MM.1S (cell line): ENCODE data around the gene FAM174C.

Source experiments
- DNase-seq: peaks from one replicate; pipeline ENCODE4 v3.0.0-alpha.2; 2015
- H2AFZ ChIP-seq: fragments of 300-600 bp; sonication (generic); 2 replicates; pipeline ENCODE4 v1.6.0; 2016; ENCODE audit warnings: antibody characterized with exemption, low read length
- H3F3A ChIP-seq: fragments of 300-600 bp; sonication (generic); 2 replicates; pipeline ENCODE4 v1.6.1; 2016; ENCODE audit warnings: mild to moderate bottlenecking, antibody characterized with exemption, low read length, moderate library complexity, mixed read lengths; ENCODE audit not compliant: insufficient read depth
- H3K27ac ChIP-seq: fragments of 300-600 bp; sonication (generic); 2 replicates; pipeline ENCODE4 v1.5.1; 2016; ENCODE audit warnings: mild to moderate bottlenecking, low read length
- H3K27me3 ChIP-seq: fragments of 300-600 bp; sonication (generic); replicated peaks from 2 replicates; pipeline ENCODE4 v1.6.0; 2016; ENCODE audit warnings: low read length; ENCODE audit not compliant: insufficient read depth
- H3K36me3 ChIP-seq: fragments of 300-600 bp; sonication (generic); replicated peaks from 2 replicates; pipeline ENCODE4 v1.6.1; 2016; ENCODE audit warnings: mild to moderate bottlenecking, low read length, mixed read lengths; ENCODE audit not compliant: insufficient read depth
- H3K4me1 ChIP-seq: fragments of 300-600 bp; sonication (generic); 2 replicates; pipeline ENCODE4 v1.6.1; 2016; ENCODE audit warnings: low read length, mixed read lengths
- H3K4me2 ChIP-seq: fragments of 300-600 bp; sonication (generic); 2 replicates; pipeline ENCODE4 v1.6.0; 2016; ENCODE audit warnings: low read depth, low read length
- H3K4me3 ChIP-seq: fragments of 300-600 bp; sonication (generic); 2 replicates; pipeline ENCODE4 v1.5.1; 2016; ENCODE audit warnings: low read length, mixed read lengths
- H3K79me2 ChIP-seq: fragments of 300-600 bp; sonication (generic); 2 replicates; pipeline ENCODE4 v1.6.1; 2016; ENCODE audit warnings: mixed run types, low read length, mixed read lengths
- H3K9ac ChIP-seq: fragments of 300-600 bp; sonication (generic); 2 replicates; pipeline ENCODE4 v1.6.1; 2016; ENCODE audit warnings: low read length, mixed read lengths
- H3K9me2 ChIP-seq: fragments of 300-600 bp; sonication (generic); replicated peaks from 2 replicates; pipeline ENCODE4 v1.6.1; 2016; ENCODE audit warnings: mild to moderate bottlenecking, low read length, mixed read lengths; ENCODE audit not compliant: insufficient read depth
- H3K9me3 ChIP-seq: fragments of 300-600 bp; sonication (generic); replicated peaks from 2 replicates; pipeline ENCODE4 v1.6.1; 2016; ENCODE audit warnings: mild to moderate bottlenecking, low read length, mixed read lengths; ENCODE audit not compliant: insufficient read depth
- H4K20me1 ChIP-seq: fragments of 300-600 bp; sonication (generic); 2 replicates; pipeline ENCODE4 v1.6.1; 2016; ENCODE audit warnings: mild to moderate bottlenecking, low read length, moderate library complexity, mixed read lengths; ENCODE audit not compliant: insufficient read depth
- EZH2 ChIP-seq: fragments of 300-600 bp; sonication (generic); optimal IDR thresholded peaks from 2 replicates; pipeline ENCODE3; 2017; ENCODE audit warnings: low read depth, mild to moderate bottlenecking, antibody characterized with exemption, low read length, mixed read lengths
- EZH2phosphoT487 ChIP-seq: fragments of 300-600 bp; sonication (generic); IDR thresholded peaks from 2 replicates; pipeline ENCODE4 v1.6.1; 2018; ENCODE audit warnings: antibody characterized with exemption, low read length
- TF ChIP-seq, protein P1 (sequence below): fragments of 300-600 bp; sonication (generic); IDR thresholded peaks from 2 replicates; pipeline ENCODE4 v1.5.1; 2016; ENCODE audit warnings: antibody characterized with exemption, low read length, mixed read lengths

The FAM174C gene

GRCh38 chr19:1296078-1296477 lies 20.7 kb downstream of the FAM174C start:
- Histone ChIP-seq H3K79me2 (no peaks in the 10 kb centered on the region), H2AFZ (no peak overlapping the region), H3K9ac (no peak overlapping the region), H3F3A (no peaks in the 10 kb centered on the region), H3K9me3 (no peaks in the 10 kb centered on the region), H3K4me2 (no peak overlapping the region), H3K27ac (no peak overlapping the region), H4K20me1 (no peaks in the 10 kb centered on the region), H3K9me2 (no peaks in the 10 kb centered on the region), H3K36me3 (no peaks in the 10 kb centered on the region), H3K4me3 (no peak overlapping the region), H3K27me3 (peaks cover 97% of the 10 kb centered on the region), H3K4me1 (no peaks in the 10 kb centered on the region)
- DNase-seq, result no peak
- TF ChIP-seq EZH2phosphoT487 (no peak), EZH2 (no peak)
- TF ChIP-seq, protein P1, sequence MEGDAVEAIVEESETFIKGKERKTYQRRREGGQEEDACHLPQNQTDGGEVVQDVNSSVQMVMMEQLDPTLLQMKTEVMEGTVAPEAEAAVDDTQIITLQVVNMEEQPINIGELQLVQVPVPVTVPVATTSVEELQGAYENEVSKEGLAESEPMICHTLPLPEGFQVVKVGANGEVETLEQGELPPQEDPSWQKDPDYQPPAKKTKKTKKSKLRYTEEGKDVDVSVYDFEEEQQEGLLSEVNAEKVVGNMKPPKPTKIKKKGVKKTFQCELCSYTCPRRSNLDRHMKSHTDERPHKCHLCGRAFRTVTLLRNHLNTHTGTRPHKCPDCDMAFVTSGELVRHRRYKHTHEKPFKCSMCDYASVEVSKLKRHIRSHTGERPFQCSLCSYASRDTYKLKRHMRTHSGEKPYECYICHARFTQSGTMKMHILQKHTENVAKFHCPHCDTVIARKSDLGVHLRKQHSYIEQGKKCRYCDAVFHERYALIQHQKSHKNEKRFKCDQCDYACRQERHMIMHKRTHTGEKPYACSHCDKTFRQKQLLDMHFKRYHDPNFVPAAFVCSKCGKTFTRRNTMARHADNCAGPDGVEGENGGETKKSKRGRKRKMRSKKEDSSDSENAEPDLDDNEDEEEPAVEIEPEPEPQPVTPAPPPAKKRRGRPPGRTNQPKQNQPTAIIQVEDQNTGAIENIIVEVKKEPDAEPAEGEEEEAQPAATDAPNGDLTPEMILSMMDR, result no peak

GRCh38 chr19:1296575-1297271 lies 21.4 kb downstream of the FAM174C start:
- no peak for DNase-seq
- no peak for TF ChIP-seq EZH2
- TF ChIP-seq, protein P1, result no peak
- no peak for TF ChIP-seq EZH2phosphoT487
- no peaks in the 10 kb centered on the region for H3K4me1 ChIP-seq
- no peak overlapping the region for H3K27ac ChIP-seq
- no peaks in the 10 kb centered on the region for H3K79me2 ChIP-seq
- no peaks in the 10 kb centered on the region for H4K20me1 ChIP-seq
- H3K9ac ChIP-seq, result no peak overlapping the region
- H3F3A ChIP-seq, result no peaks in the 10 kb centered on the region
- no peaks in the 10 kb centered on the region for H3K9me2 ChIP-seq
- no peak overlapping the region for H3K4me2 ChIP-seq
- no peak overlapping the region for H2AFZ ChIP-seq
- no peak overlapping the region for H3K4me3 ChIP-seq
- no peaks in the 10 kb centered on the region for H3K9me3 ChIP-seq
- no peaks in the 10 kb centered on the region for H3K36me3 ChIP-seq
- H3K27me3 ChIP-seq, result peaks cover 97% of the 10 kb centered on the region

DNA sequence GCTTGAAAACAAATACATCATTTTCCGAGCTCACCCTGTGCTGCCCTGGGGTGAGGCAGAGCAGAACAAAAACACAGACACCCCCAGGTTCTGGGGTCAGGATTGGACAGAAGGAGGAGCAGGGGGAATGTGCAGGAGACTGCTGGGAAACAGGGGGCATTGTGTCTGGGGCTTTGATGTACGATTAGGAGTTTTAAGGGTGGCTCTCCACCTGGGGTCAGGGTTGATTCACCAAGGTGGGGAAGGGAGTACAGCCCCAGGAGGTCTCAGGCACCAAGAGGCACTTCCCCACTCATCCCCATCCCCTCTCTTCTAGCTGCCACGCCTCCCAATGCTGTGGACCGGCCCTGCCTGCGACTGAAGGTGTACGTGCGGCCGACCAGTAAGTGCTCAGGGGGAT lies 22.9 kb downstream of the FAM174C start:
- TF ChIP-seq EZH2phosphoT487 (no peak), EZH2 (no peak)
- TF ChIP-seq, protein P1, result no peak
- Histone ChIP-seq H3F3A (no peaks in the 10 kb centered on the region), H3K9ac (no peak overlapping the region), H3K79me2 (no peaks in the 10 kb centered on the region), H4K20me1 (no peaks in the 10 kb centered on the region), H3K4me1 (no peaks in the 10 kb centered on the region), H3K27ac (no peak overlapping the region), H3K9me3 (no peaks in the 10 kb centered on the region), H3K9me2 (no peaks in the 10 kb centered on the region), H2AFZ (no peak overlapping the region), H3K4me3 (no peak overlapping the region), H3K27me3 (peaks cover 97% of the 10 kb centered on the region), H3K4me2 (no peak overlapping the region), H3K36me3 (no peaks in the 10 kb centered on the region)
- DNase-seq, result no peak
